COR-L47 (cell line): ENCODE data around the gene TEX52.
"Not testable (repeated sequence)": the region's sequence is repeated elsewhere in the genome, so short reads cannot be mapped to it uniquely, and the experiment has no call there.

ENCODE experiments used
- DNase-seq: peaks from one replicate; lab custom pipeline; 2025; lab: John Stamatoyannopoulos, UW

TEX52 gene

GRCh38 chr12:2857021-2857431 lies at the start of gene TEX52:
TSS of gene TEX52 (minus strand) at chr12:2857039. CDS start at chr12:2857026, 13 bp downstream.
- no peak for DNase-seq

- DNase-seq, result no peak
Observed at GRCh38 chr12:2904260-2904659, 47.4 kb upstream of the TEX52 start.

- peak; percentile 19 for DNase-seq
Observed at GRCh38 chr12:2902272-2902880, 45.5 kb upstream of the TEX52 start.

GRCh38 chr12:2900642-2901041 lies 43.8 kb upstream of the TEX52 start:
- DNase-seq, result no peak

GRCh38 chr12:2897418-2897817 lies 40.6 kb upstream of the TEX52 start:
- no peak for DNase-seq

GRCh38 chr12:2895511-2895910 lies 38.7 kb upstream of the TEX52 start:
- no peak for DNase-seq

- DNase-seq, result no peak
Observed at GRCh38 chr12:2895051-2895451, 38.2 kb upstream of the TEX52 start.

- DNase-seq, result no peak
Observed at GRCh38 chr12:2893007-2893406, 36.2 kb upstream of the TEX52 start.

GRCh38 chr12:2892246-2892645 lies 35.4 kb upstream of the TEX52 start:
- no peak for DNase-seq

- DNase-seq, result peak; percentile 4
Observed at GRCh38 chr12:2891240-2892053, 34.6 kb upstream of the TEX52 start.

- DNase-seq, result peak; percentile 93
Observed at GRCh38 chr12:2890388-2891239, 33.8 kb upstream of the TEX52 start, which contains the start of gene TULP3. TSS of gene TULP3 (plus strand) at chr12:2890891. CDS start at chr12:2890948, 57 bp downstream.

- no peak for DNase-seq
Observed at GRCh38 chr12:2890001-2890387, 33.2 kb upstream of the TEX52 start.

- no peak for DNase-seq
Observed at GRCh38 chr12:2886768-2887450, 30.1 kb upstream of the TEX52 start.

- no peak for DNase-seq
Observed at GRCh38 chr12:2884810-2885209, 28.0 kb upstream of the TEX52 start.

- DNase-seq, result no peak
Observed at GRCh38 chr12:2879853-2880252, 23.0 kb upstream of the TEX52 start.

GRCh38 chr12:2877953-2878732 lies 21.3 kb upstream of the TEX52 start:
- DNase-seq, result no peak

GRCh38 chr12:2877047-2877952 lies 20.5 kb upstream of the TEX52 start, which contains the start of the genes FOXM1 and RHNO1:
TSS of gene FOXM1 (minus strand) at chr12:2877174. CDS start at chr12:2874478, 2,696 bp downstream.
TSS of gene RHNO1 (plus strand) at chr12:2877223. CDS start at chr12:2885367, 8,144 bp downstream.
- peak; percentile 77 for DNase-seq

- DNase-seq, result no peak
Observed at GRCh38 chr12:2876431-2877046, 19.7 kb upstream of the TEX52 start.

GRCh38 chr12:2868986-2869632 lies 12.3 kb upstream of the TEX52 start:
- not testable (repeated sequence) for DNase-seq
